TTC549 (cell line): Measurements from ENCODE around the gene PFKFB2.
"Not testable (repeated sequence)": the region's sequence is repeated elsewhere in the genome, so short reads cannot be mapped to it uniquely, and the experiment has no call there.

Experiments used
- FAIRE-seq: peaks from 2 replicates; lab custom pipeline; 2012; peaks lifted over from hg19 to GRCh38; lab: Jason Lieb, UNC

The PFKFB2 gene

GRCh38 chr1:207039380-207040180, 13.5 kb upstream of the PFKFB2 start:
- FAIRE-seq, result peak; percentile 53

- FAIRE-seq, result no peak
These were observed 12.9 kb upstream of the PFKFB2 start for GRCh38 chr1:207040181-207040533.

GRCh38 chr1:207041397-207041796, 11.7 kb upstream of the PFKFB2 start:
- FAIRE-seq, result not testable (repeated sequence)

GRCh38 chr1:207045453-207045852, 7.6 kb upstream of the PFKFB2 start:
- FAIRE-seq, result no peak

- no peak for FAIRE-seq
These were observed 5.6 kb upstream of the PFKFB2 start for GRCh38 chr1:207047505-207047904.

GRCh38 chr1:207048041-207048440, 5.0 kb upstream of the PFKFB2 start:
- FAIRE-seq, result no peak

- no peak for FAIRE-seq
These were observed 4.0 kb upstream of the PFKFB2 start for GRCh38 chr1:207049054-207049453.

- FAIRE-seq, result no peak
These were observed 3.6 kb upstream of the PFKFB2 start for GRCh38 chr1:207049514-207049913.

- peak; percentile 90 for FAIRE-seq
These were observed 3.1 kb upstream of the PFKFB2 start for GRCh38 chr1:207049974-207050391.

GRCh38 chr1:207050480-207051190, 2.4 kb upstream of the PFKFB2 start:
- FAIRE-seq, result no peak

- FAIRE-seq, result no peak
These were observed 1.7 kb upstream of the PFKFB2 start, which contains the start of gene YOD1 for GRCh38 chr1:207051191-207051943. Gene YOD1, minus strand, starts transcription at chr1:207051208. Its CDS starts 178 bp downstream, at chr1:207051030.

GRCh38 chr1:207054491-207054890, 1.4 kb downstream of the PFKFB2 start:
- no peak for FAIRE-seq

GRCh38 chr1:207055386-207056001, 2.4 kb downstream of the PFKFB2 start:
- no peak for FAIRE-seq

- FAIRE-seq, result no peak
These were observed 3.6 kb downstream of the PFKFB2 start for GRCh38 chr1:207056673-207057072.

GRCh38 chr1:207058252-207058651, 5.2 kb downstream of the PFKFB2 start:
- no peak for FAIRE-seq

- FAIRE-seq, result no peak
These were observed 6.1 kb downstream of the PFKFB2 start for GRCh38 chr1:207058878-207059867.

- FAIRE-seq, result no peak
These were observed 6.8 kb downstream of the PFKFB2 start for GRCh38 chr1:207059881-207060280.

- no peak for FAIRE-seq
These were observed 7.5 kb downstream of the PFKFB2 start for GRCh38 chr1:207060596-207060995.

- no peak for FAIRE-seq
These were observed 9.0 kb downstream of the PFKFB2 start for GRCh38 chr1:207062058-207062457.

- no peak for FAIRE-seq
These were observed 9.9 kb downstream of the PFKFB2 start for GRCh38 chr1:207063014-207063413.

GRCh38 chr1:207064561-207064960, 11.5 kb downstream of the PFKFB2 start:
- FAIRE-seq, result no peak
